ENCODE measurements around the gene CFAP74. TPM values are rescaled to one million over a fixed set of nuclear protein-coding genes. Genes with fewer than 3 reads are reported as not detected.

CFAP74 gene
- total and polyA plus RNA-seq, 2 of the 13 experiments (the other 11 are each of a cell fraction or from before 2014, with no cell fraction given), result 0.27 to 0.62 TPM

DNA sequence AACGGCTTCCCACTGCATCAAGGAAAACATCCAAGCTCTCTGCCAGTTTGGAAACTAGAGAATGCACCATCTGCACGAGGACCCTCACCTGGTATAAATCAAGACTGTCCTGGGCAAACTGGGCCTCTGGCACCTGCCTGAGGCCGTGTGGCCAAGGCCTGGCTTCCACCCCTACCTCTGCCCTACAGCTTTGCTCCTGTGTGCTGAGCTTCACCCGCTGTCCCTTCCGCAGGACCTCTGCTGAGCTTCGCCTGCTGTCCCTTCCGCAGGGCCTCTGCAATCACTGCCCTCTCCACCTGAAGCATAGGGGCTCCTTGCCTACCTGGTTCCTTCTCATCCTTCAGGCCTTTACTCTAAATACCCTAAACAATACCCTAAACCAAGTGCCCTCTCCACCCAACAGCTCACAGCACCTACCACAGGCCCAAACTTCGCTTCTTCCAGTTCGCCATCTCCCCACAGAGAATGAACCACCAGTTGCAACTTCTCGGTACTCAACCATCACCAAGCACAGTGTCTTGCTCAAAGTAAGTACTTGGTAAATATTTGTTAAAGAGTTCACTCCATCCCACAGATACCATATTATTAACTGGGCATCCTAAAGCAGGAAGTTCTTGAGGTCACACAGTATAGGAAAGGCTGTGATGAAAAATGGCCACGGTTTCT lies 131.1 kb downstream of the CFAP74 start:
- intact Hi-C loops (cut with micrococcal nuclease; ENCODE audit: unreplicated experiment) (no loop called here), in situ Hi-C loops (cut with HindIII; ENCODE audit: extremely low pct_ligation_motif_present, low pct_unique_long_range_greater_than_20kb) (no loop called here)
- no peak overlapping the region for H3K27ac ChIP-seq (ENCODE audit: extremely low read length, insufficient read depth, low read length)
- H3K4me3 ChIP-seq (replicated peaks in 1 of 3; ENCODE audit: insufficient read depth in 1 of 3, low read depth in 2 of 3, low read length in 3 of 3), result no peak overlapping the region
- no TSS peak for BruUV-seq (replicated peaks)
- H3K79me2 ChIP-seq (ENCODE audit: insufficient read depth, low read length), result peaks cover 92% of the 10 kb centered on the region
- no peak overlapping the region for H2AFZ ChIP-seq (ENCODE audit: low read length)
- DNase-seq (ENCODE audit: low spot score) (no peak), ATAC-seq (no peak), FAIRE-seq (no peak)
- peaks cover 86% of the 10 kb centered on the region for H4K20me1 ChIP-seq (ENCODE audit: insufficient read depth, low read length)
- CTCF ChIA-PET (ENCODE audit: low intra/inter-chr PET ratio, low total read pairs), result no interaction called here
- peaks cover 28% of the 10 kb centered on the region for H3K4me1 ChIP-seq (ENCODE audit: insufficient read depth, low read length)
- 95% methylated on average over 11 of the region's 11 CpGs for WGBS (ENCODE audit: low lambda C conversion rate)
- peaks cover 15 to 37% of the 10 kb centered on the region in 2 experiments for H3K36me3 ChIP-seq (replicated peaks in 1 of 2; ENCODE audit: control insufficient read depth in 1 of 2, insufficient read depth in 2 of 2, low read length in 2 of 2)
- POLR2A ChIA-PET, result no interaction called here
- no peak overlapping the region for H3K4me2 ChIP-seq (ENCODE audit: low read depth, low read length)
- no peaks in the 10 kb centered on the region for H3K9me3 ChIP-seq (ENCODE audit: low read length)
- no peaks in the 10 kb centered on the region for H3K27me3 ChIP-seq (ENCODE audit: control insufficient read depth in 1 of 2, insufficient read depth in 2 of 2, low read length in 2 of 2)
- no peak overlapping the region for H3K9ac ChIP-seq (ENCODE audit: insufficient read depth, low read depth, low read length)
- TF ChIP-seq EEA1 (CRISPR knock-in tag; IDR thresholded peaks at IDR 0.05; ENCODE audit: borderline replicate concordance) (no peak), YY1 (IDR thresholded peaks at IDR 0.05; ENCODE audit: insufficient read depth, insufficient replicate concordance, low read depth, low read length) (no peak), MTERF4 (CRISPR knock-in tag; IDR thresholded peaks at IDR 0.05) (no peak), NFKBIZ (CRISPR knock-in tag; IDR thresholded peaks at IDR 0.05) (no peak), FOXP4 (CRISPR knock-in tag; IDR thresholded peaks at IDR 0.05) (no peak), RAD21 (CRISPR knock-in tag; IDR thresholded peaks at IDR 0.05) (no peak), IRF2 (CRISPR knock-in tag; IDR thresholded peaks at IDR 0.05) (no peak), ZNF775 (CRISPR knock-in tag; IDR thresholded peaks at IDR 0.05; ENCODE audit: borderline replicate concordance) (no peak), ZMYM3 (CRISPR knock-in tag; IDR thresholded peaks at IDR 0.05) (no peak), YEATS2 (CRISPR knock-in tag; IDR thresholded peaks at IDR 0.05; ENCODE audit: borderline replicate concordance) (no peak), ZNF687 (CRISPR knock-in tag; IDR thresholded peaks at IDR 0.05) (no peak), ZNF670 (CRISPR knock-in tag; IDR thresholded peaks at IDR 0.05; ENCODE audit: borderline replicate concordance) (no peak), TARDBP (CRISPR knock-in tag; IDR thresholded peaks at IDR 0.05) (no peak), ZNF777 (CRISPR knock-in tag; IDR thresholded peaks at IDR 0.05) (no peak), ZNF24 (IDR thresholded peaks at IDR 0.05) (no peak), ERF (CRISPR knock-in tag; IDR thresholded peaks at IDR 0.05) (no peak), ZNF180 (CRISPR knock-in tag; IDR thresholded peaks at IDR 0.05; ENCODE audit: borderline replicate concordance, low read depth) (no peak)
- TF ChIP-seq, protein P1, sequence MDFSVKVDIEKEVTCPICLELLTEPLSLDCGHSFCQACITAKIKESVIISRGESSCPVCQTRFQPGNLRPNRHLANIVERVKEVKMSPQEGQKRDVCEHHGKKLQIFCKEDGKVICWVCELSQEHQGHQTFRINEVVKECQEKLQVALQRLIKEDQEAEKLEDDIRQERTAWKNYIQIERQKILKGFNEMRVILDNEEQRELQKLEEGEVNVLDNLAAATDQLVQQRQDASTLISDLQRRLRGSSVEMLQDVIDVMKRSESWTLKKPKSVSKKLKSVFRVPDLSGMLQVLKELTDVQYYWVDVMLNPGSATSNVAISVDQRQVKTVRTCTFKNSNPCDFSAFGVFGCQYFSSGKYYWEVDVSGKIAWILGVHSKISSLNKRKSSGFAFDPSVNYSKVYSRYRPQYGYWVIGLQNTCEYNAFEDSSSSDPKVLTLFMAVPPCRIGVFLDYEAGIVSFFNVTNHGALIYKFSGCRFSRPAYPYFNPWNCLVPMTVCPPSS (IDR thresholded peaks at IDR 0.05), result no peak

All from HepG2 (cell line).